C4-2B (cell line): Measurements from ENCODE around the gene DDX1.

ENCODE experiments used
- H3K27ac ChIP-seq: fragments of 450-650 bp; 2 replicates; pipeline ENCODE4 v1.5.1; 2017
- CTCF ChIP-seq: fragments of 450-650 bp; conservative IDR thresholded peaks from 2 replicates; pipeline ENCODE4 v1.5.1; 2017; ENCODE audit warnings: mild to moderate bottlenecking
- ZFX ChIP-seq: fragments of 450-650 bp; IDR thresholded peaks from 2 replicates; pipeline ENCODE4 v1.6.1; 2017

DDX1 gene

GRCh38 chr2:15548974-15549373, 42.7 kb upstream of the DDX1 start:
- TF ChIP-seq CTCF (no peak), ZFX (no peak)
- H3K27ac ChIP-seq: no peak overlapping the region

- TF ChIP-seq ZFX (no peak), CTCF (no peak)
- H3K27ac ChIP-seq: no peak overlapping the region
Observed at GRCh38 chr2:15553519-15553918, 38.1 kb upstream of the DDX1 start.

DNA sequence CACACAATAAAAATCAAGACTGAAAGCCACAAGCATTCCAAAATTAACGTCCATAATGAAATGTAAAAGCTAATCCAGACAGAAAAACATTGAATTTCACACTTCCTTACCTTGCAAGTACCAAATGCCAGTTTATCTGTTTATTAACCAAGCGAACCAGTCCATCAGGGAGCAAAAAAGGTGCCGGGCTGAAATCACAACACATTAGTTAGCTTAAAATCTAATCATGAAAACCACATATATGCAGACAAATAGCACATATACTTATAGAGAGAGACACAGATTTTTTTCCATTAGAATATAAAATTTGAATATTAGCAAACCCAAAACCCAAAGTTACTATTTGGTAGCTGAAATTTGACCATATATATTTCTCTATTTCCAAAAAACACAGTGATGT, 37.7 kb upstream of the DDX1 start:
- TF ChIP-seq CTCF (no peak), ZFX (no peak)

DNA sequence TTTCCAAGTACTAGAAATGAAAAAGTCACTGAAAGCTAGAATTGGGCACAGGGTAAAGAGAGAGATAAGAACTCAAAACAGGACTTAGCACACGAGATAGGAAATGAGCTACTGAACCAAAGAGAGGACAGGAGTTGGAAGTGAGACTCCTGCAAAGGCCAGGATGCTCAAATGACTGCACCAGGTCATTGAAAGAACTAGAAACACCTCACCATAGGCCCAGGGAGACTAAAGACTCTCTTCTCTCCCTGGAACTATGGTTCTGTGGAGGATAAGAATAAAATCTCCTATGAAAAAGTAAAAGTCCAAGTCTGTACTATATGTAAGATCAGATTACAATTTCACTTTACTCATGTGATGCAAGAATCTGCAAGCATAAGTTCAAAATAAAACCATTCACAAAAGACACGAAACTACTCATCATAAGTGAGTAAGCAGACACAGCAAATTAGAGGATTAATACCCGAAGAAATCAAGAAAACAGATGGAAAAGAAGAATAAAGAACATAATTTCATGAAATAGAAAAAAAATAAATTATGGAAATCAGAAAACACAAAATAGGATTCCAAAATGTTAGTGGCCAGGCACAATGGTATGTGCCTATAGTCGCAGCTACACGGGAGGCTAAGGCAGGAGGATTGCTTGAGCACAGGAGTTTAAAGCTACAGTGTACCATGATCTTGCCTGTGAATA, 37.0 kb upstream of the DDX1 start:
- TF ChIP-seq ZFX (no peak), CTCF (no peak)
- H3K27ac ChIP-seq: no peak overlapping the region

More for the DNA sequence above, 37.7 kb upstream of the DDX1 start:
- H3K27ac ChIP-seq: no peak overlapping the region

DNA sequence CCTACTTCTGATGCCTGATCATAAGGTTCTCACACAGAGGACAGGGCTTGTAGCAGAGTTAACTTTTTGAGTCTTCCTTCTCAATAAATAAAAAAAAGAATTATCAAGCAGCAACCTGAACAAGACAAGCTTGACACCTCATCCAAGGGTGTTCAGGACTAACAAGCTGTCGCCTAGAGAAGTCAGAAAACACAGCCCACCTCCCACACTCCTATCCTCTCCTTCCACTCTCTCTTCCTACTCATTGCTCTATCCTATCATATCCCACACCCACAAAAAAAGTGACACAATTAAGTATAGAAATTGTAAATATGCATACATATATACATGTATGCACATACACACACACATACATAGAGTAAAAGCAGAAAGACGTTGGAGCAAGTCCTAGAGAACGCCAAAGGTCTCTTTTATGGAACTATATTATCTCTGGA, 35.9 kb upstream of the DDX1 start:
- no peak overlapping the region for H3K27ac ChIP-seq
- TF ChIP-seq CTCF (no peak), ZFX (no peak)

GRCh38 chr2:15556311-15556930, 35.2 kb upstream of the DDX1 start:
- TF ChIP-seq ZFX (no peak), CTCF (no peak)
- H3K27ac ChIP-seq: no peak overlapping the region

GRCh38 chr2:15557887-15558311, 33.8 kb upstream of the DDX1 start:
- no peak overlapping the region for H3K27ac ChIP-seq
- TF ChIP-seq ZFX: no peak
- no peak for TF ChIP-seq CTCF
